ENCODE results near the gene AHCTF1. TPM values are rescaled to one million over a fixed set of nuclear protein-coding genes. Genes with fewer than 3 reads are reported as not detected.
A peak's percentile ranks its signal among the peaks of the same experiment; 100 is the strongest.

AHCTF1 gene
- total RNA-seq (10 to 100 TPM; 22.4 to 30.8 TPM), polyA plus RNA-seq (ENCODE audit: insufficient read length in 6 of 6) (10 to 100 TPM; 43.8 to 62.5 (median 50.0) TPM)
- long read RNA-seq, donor 1, partial matches to known transcripts, result 9 of 9 reads
- long read RNA-seq, donor 1, other reads (novel, unspliced or antisense), result 0 of 9 reads
- long read RNA-seq, donor 2, result 0 reads
- long read RNA-seq, donor 3, result 0 reads
- long read RNA-seq, donor 4, result 0 reads
- long read RNA-seq, donor 5, result 0 reads
- long read RNA-seq, donor 6, result 0 reads
- long read RNA-seq, donor 7, result 0 reads
- long read RNA-seq, donor 8, partial matches to known transcripts, result 0 of 1 reads
- long read RNA-seq, donor 8, other reads (novel, unspliced or antisense), result 0 of 1 reads
- long read RNA-seq, donor 9, result 0 reads
- long read RNA-seq, donor 10, result 0 reads
- long read RNA-seq, donor 11, partial matches to known transcripts, result 10 of 10 reads
- long read RNA-seq, donor 11, other reads (novel, unspliced or antisense), result 0 of 10 reads
- long read RNA-seq, donor 12, result 0 reads

DNA sequence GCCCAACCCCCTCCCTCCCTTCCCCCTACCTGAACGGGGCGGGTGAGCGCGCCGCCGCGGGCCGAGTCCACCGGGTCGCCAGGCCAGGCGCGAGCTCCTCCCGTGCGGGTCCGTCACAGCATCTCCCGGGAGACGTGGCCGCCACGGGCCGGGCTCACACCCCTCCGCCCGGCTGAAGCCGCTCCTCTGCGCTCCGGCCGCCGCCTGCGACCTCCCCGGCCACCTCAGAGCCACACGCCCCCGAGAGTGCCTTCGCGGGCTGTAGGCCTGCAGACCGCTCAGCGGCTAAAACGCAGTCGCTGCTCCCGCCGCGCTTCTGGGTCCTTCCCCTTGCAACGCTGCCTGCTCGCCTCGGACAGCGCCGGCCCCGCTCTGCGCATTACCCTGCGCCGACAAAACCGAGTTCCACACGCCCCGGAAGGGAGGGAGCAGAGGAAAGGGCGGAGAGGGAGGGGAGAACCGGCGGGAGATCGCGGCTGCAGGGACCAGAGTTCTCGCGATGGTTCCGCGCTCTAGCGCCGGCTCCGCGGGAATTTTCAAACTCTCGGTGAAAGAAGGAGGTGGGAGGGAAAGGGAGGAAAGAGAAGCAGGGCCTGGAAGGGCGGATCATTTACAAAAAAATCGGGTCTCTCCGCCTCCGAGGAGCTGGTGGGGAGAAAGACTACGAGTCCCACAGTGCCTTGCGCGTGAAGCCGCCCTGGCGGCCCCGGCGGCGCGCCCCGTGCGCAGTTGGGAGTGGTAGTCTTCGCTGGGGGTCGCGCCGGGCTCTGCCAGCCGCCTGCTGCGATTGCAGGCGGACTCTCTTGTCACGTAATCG lies at the start of gene AHCTF1:
TSS of gene AHCTF1 (minus strand) at position 400 of the 817 bp plus-strand sequence. CDS start 13,578 bp downstream, outside the sequence.
- peak in 1 of 2 donors; percentile 12 for TF ChIP-seq CTCF (IDR thresholded peaks at IDR 0.05)
- Histone ChIP-seq H3K4me3 (peak within 1 kb of the TSS; percentile 72 to 77), H3K27ac (peak within 1 kb of the TSS; percentile 94 to 97), H3K27me3 (no peaks in the 10 kb centered on the region), H3K36me3 (peaks cover 0 to 13% of the 10 kb centered on the region in 2 donors), H3K9me3 (no peaks in the 10 kb centered on the region), H3K4me1 (peaks cover 11 to 30% of the 10 kb centered on the region in 2 donors)
- peak; percentile 98 for ATAC-seq
- intact Hi-C loops (cut with DNase I), result no loop called here
- DNase-seq, result peak; percentile 98 to 99 (median 98)

- Histone ChIP-seq H3K36me3 (no peaks in the 10 kb centered on the region), H3K4me3 (no peak overlapping the region), H3K9me3 (peaks cover 0 to 83% of the 10 kb centered on the region in 2 donors), H3K27ac (no peak overlapping the region), H3K4me1 (no peaks in the 10 kb centered on the region), H3K27me3 (no peaks in the 10 kb centered on the region)
- intact Hi-C loops (cut with DNase I), result no loop called here
- DNase-seq, result no peak
- ATAC-seq, result no peak
- TF ChIP-seq CTCF (IDR thresholded peaks at IDR 0.05), result no peak
Observed at GRCh38 chr1:246978785-246979184, 47.0 kb upstream of the AHCTF1 start.

GRCh38 chr1:246978281-246978680 lies 46.5 kb upstream of the AHCTF1 start:
- Histone ChIP-seq H3K4me3 (no peak overlapping the region), H3K4me1 (no peaks in the 10 kb centered on the region), H3K36me3 (no peaks in the 10 kb centered on the region), H3K9me3 (peaks cover 0 to 81% of the 10 kb centered on the region in 2 donors), H3K27ac (no peak overlapping the region), H3K27me3 (no peaks in the 10 kb centered on the region)
- DNase-seq (no peak), ATAC-seq (no peak)
- TF ChIP-seq CTCF (IDR thresholded peaks at IDR 0.05), result no peak
- intact Hi-C loops (cut with DNase I), result no loop called here

- Histone ChIP-seq H3K4me3 (no peak overlapping the region), H3K4me1 (no peaks in the 10 kb centered on the region), H3K36me3 (no peaks in the 10 kb centered on the region), H3K9me3 (peaks cover 0 to 55% of the 10 kb centered on the region in 2 donors), H3K27ac (no peak overlapping the region), H3K27me3 (no peaks in the 10 kb centered on the region)
- intact Hi-C loops (cut with DNase I), result no loop called here
- DNase-seq, result no peak
- no peak for ATAC-seq
- TF ChIP-seq CTCF (IDR thresholded peaks at IDR 0.05), result no peak
Observed at GRCh38 chr1:246971969-246972368, 40.2 kb upstream of the AHCTF1 start.
